Measurements from ENCODE around the gene COX4I1.
"Not testable (repeated sequence)": the region's sequence is repeated elsewhere in the genome, so short reads cannot be mapped to it uniquely, and the experiment has no call there.

- TF ChIP-seq POLR2A, CTCF, POLR2AphosphoS5 (IDR thresholded peaks at IDR 0.05): not testable (repeated sequence)
These were observed 17.7 kb downstream of the COX4I1 start for GRCh38 chr16:85817195-85817594.
